LNCAP (cell line): ENCODE measurements around the gene DNAJC9.

Source experiments
- CTCF ChIP-seq: fragments of 450-650 bp; IDR thresholded peaks from 2 replicates; pipeline ENCODE4 v1.5.1; 2017; ENCODE audit warnings: mild to moderate bottlenecking

The DNAJC9 gene

GRCh38 chr10:73217628-73218027 is 29.4 kb downstream of the DNAJC9 start:
- no peak for TF ChIP-seq CTCF

- TF ChIP-seq CTCF: no peak
Measured at GRCh38 chr10:73215749-73216148, 31.3 kb downstream of the DNAJC9 start.

GRCh38 chr10:73211106-73211811 is 35.8 kb downstream of the DNAJC9 start:
- TF ChIP-seq CTCF: no peak

- TF ChIP-seq CTCF: no peak
Measured at GRCh38 chr10:73210395-73211105, 36.5 kb downstream of the DNAJC9 start.

GRCh38 chr10:73209705-73210104 is 37.4 kb downstream of the DNAJC9 start:
- no peak for TF ChIP-seq CTCF

- TF ChIP-seq CTCF: no peak
Measured at GRCh38 chr10:73207883-73208282, 39.2 kb downstream of the DNAJC9 start.

GRCh38 chr10:73206385-73206784 is 40.7 kb downstream of the DNAJC9 start:
- no peak for TF ChIP-seq CTCF
